Activated naive CD4-positive, alpha-beta T cell treated with anti-CD3 and anti-CD28 coated beads for 36 hours (primary cell): ENCODE results near the gene RING1. TPM values are rescaled to one million over a fixed set of nuclear protein-coding genes. Genes with fewer than 3 reads are reported as not detected.

Source experiments
- CTCF ChIA-PET: fragments of 350-600 bp; sonication (Branson Sonifier 250); formaldehyde crosslinking; loops from one replicate; lab custom pipeline; 2021; ENCODE audit warnings: antibody characterized with exemption; lab: Charles Lee
- DNase-seq: peaks from one replicate; pipeline ENCODE4 v3.0.0-alpha.2; 2020
- H3K27ac Mint-ChIP-seq: one replicate; pipeline ENCODE4 v1.8.0; 2021; ENCODE audit warnings: mild to moderate bottlenecking, mixed read lengths
- H3K27me3 Mint-ChIP-seq: one replicate; pipeline ENCODE4 v1.8.0; 2021; ENCODE audit warnings: low read depth, mixed read lengths
- H3K36me3 Mint-ChIP-seq: one replicate; pipeline ENCODE4 v1.8.0; 2021; ENCODE audit warnings: low read depth, mixed read lengths
- H3K4me1 Mint-ChIP-seq: one replicate; pipeline ENCODE4 v1.8.0; 2021; ENCODE audit warnings: low read depth, mixed read lengths
- H3K4me3 Mint-ChIP-seq: one replicate; pipeline ENCODE4 v1.8.0; 2021; ENCODE audit warnings: mild to moderate bottlenecking, moderate library complexity, mixed read lengths
- H3K9me3 Mint-ChIP-seq: one replicate; pipeline ENCODE4 v1.8.0; 2021; ENCODE audit warnings: mixed read lengths
- intact Hi-C: fragments of 100-400 bp; cut with micrococcal nuclease; formaldehyde crosslinking; loops from one replicate; pipeline ENCODE4 v1.15.1; 2023
- total RNA-seq, 2 experiments: library from RNA; stranded (reverse); gene quantifications; one replicate each; pipeline ENCODE4 v1.2.3, GENCODE V29; 2021

The RING1 gene
- total RNA-seq, 2 experiments from 2014 or later = 17.1 to 18.2 TPM

GRCh38 chr6:33190504-33191107 is 17.7 kb upstream of the RING1 start:
- Mint-ChIP-seq H3K4me1 (peaks cover 16% of the 10 kb centered on the region), H3K9me3 (no peaks in the 10 kb centered on the region), H3K27ac (no peak overlapping the region), H3K27me3 (peaks cover 9% of the 10 kb centered on the region), H3K36me3 (peaks cover 12% of the 10 kb centered on the region), H3K4me3 (no peak overlapping the region)
- CTCF ChIA-PET = interaction anchor here (0.7 to 1.0 kb wide), 2 partner anchors 37 to 43 kb away, joined by 3 to 4 read pairs; no protein-coding TSS in a partner anchor
- no peak for DNase-seq
- intact Hi-C loops = loop anchor here (10.0 kb wide), 1 partner anchor 1054 kb away; the partner anchor contains the start of gene SMIM29

GRCh38 chr6:33191383-33192104 is 16.8 kb upstream of the RING1 start:
- CTCF ChIA-PET = no interaction called here
- Mint-ChIP-seq H3K4me3 (no peak overlapping the region), H3K9me3 (no peaks in the 10 kb centered on the region), H3K36me3 (peaks cover 19% of the 10 kb centered on the region), H3K27ac (no peak overlapping the region), H3K27me3 (peaks cover 9% of the 10 kb centered on the region), H3K4me1 (peaks cover 16% of the 10 kb centered on the region)
- no peak for DNase-seq
- intact Hi-C loops = loop anchor here (10.0 kb wide), 1 partner anchor 1053 kb away; the partner anchor contains the start of gene SMIM29

- H3K4me3 Mint-ChIP-seq = peak within 1 kb of the TSS; percentile 61
- no peak for DNase-seq
- intact Hi-C loops = loop anchor here (10.0 kb wide), 1 partner anchor 1053 kb away; the partner anchor contains the start of gene SMIM29
- H3K27ac Mint-ChIP-seq = no peak within 1 kb of the TSS
- H3K9me3 Mint-ChIP-seq = no peaks in the 10 kb centered on the region
- peaks cover 17% of the 10 kb centered on the region for H3K4me1 Mint-ChIP-seq
- peaks cover 20% of the 10 kb centered on the region for H3K36me3 Mint-ChIP-seq
- H3K27me3 Mint-ChIP-seq = peaks cover 9% of the 10 kb centered on the region
- CTCF ChIA-PET = no interaction called here
Observed at GRCh38 chr6:33192105-33192646, 16.1 kb upstream of the RING1 start, which contains the start of gene COL11A2. TSS of gene COL11A2 (minus strand) at chr6:33192467. CDS start at chr6:33192240, 227 bp downstream.

- Mint-ChIP-seq H3K4me3 (peak overlapping the region; percentile 61), H3K27me3 (peaks cover 9% of the 10 kb centered on the region), H3K4me1 (peaks cover 25% of the 10 kb centered on the region), H3K36me3 (peaks cover 20% of the 10 kb centered on the region), H3K9me3 (no peaks in the 10 kb centered on the region), H3K27ac (no peak overlapping the region)
- CTCF ChIA-PET = interaction anchor here (0.8 to 0.9 kb wide), 2 partner anchors 53 to 74 kb away, joined by 3 to 4 read pairs; no protein-coding TSS in a partner anchor
- DNase-seq = peak; percentile 41
- intact Hi-C loops = loop anchor here (10.0 kb wide), 1 partner anchor 1052 kb away; the partner anchor contains the start of gene SMIM29
Observed at GRCh38 chr6:33192671-33193602, 15.4 kb upstream of the RING1 start.

- DNase-seq = no peak
- intact Hi-C loops = loop anchor here (10.0 kb wide), 1 partner anchor 1051 kb away; the partner anchor contains the start of gene SMIM29
- no peaks in the 10 kb centered on the region for H3K9me3 Mint-ChIP-seq
- peaks cover 9% of the 10 kb centered on the region for H3K27me3 Mint-ChIP-seq
- H3K4me1 Mint-ChIP-seq = peaks cover 32% of the 10 kb centered on the region
- peak overlapping the region; percentile 12 for H3K4me3 Mint-ChIP-seq
- peaks cover 20% of the 10 kb centered on the region for H3K36me3 Mint-ChIP-seq
- CTCF ChIA-PET = interaction anchor here (0.8 to 0.9 kb wide), 2 partner anchors 53 to 75 kb away, joined by 3 to 4 read pairs; no protein-coding TSS in a partner anchor
- H3K27ac Mint-ChIP-seq = no peak overlapping the region
Observed at GRCh38 chr6:33193619-33194018, 14.7 kb upstream of the RING1 start.

GRCh38 chr6:33194431-33194979 is 13.8 kb upstream of the RING1 start:
- H3K27ac Mint-ChIP-seq = no peak overlapping the region
- H3K36me3 Mint-ChIP-seq = peaks cover 20% of the 10 kb centered on the region
- peaks cover 9% of the 10 kb centered on the region for H3K27me3 Mint-ChIP-seq
- H3K9me3 Mint-ChIP-seq = no peaks in the 10 kb centered on the region
- DNase-seq = no peak
- CTCF ChIA-PET = interaction anchor here (1.1 kb wide), 1 partner anchor 33 kb away, joined by 3 read pairs; no protein-coding TSS in a partner anchor
- intact Hi-C loops = loop anchor here (10.0 kb wide), 1 partner anchor 1050 kb away; the partner anchor contains the start of gene SMIM29
- peaks cover 37% of the 10 kb centered on the region for H3K4me1 Mint-ChIP-seq
- H3K4me3 Mint-ChIP-seq = no peak overlapping the region

GRCh38 chr6:33195304-33196165 is 12.8 kb upstream of the RING1 start:
- Mint-ChIP-seq H3K4me1 (peaks cover 38% of the 10 kb centered on the region), H3K36me3 (peaks cover 20% of the 10 kb centered on the region), H3K27me3 (peaks cover 9% of the 10 kb centered on the region), H3K27ac (no peak overlapping the region), H3K9me3 (no peaks in the 10 kb centered on the region), H3K4me3 (no peak overlapping the region)
- no peak for DNase-seq
- CTCF ChIA-PET = interaction anchor here (1.2 to 1.4 kb wide), 2 partner anchors 12 to 13 kb away, joined by 3 read pairs; no protein-coding TSS in a partner anchor
- intact Hi-C loops = loop anchor here (10.0 kb wide), 1 partner anchor 1049 kb away; the partner anchor contains the start of gene SMIM29

GRCh38 chr6:33197431-33198048 is 10.8 kb upstream of the RING1 start:
- no peaks in the 10 kb centered on the region for H3K27me3 Mint-ChIP-seq
- peak overlapping the region; percentile 16 for H3K4me3 Mint-ChIP-seq
- no peaks in the 10 kb centered on the region for H3K9me3 Mint-ChIP-seq
- CTCF ChIA-PET = interaction anchor here (0.5 to 3.3 kb wide), 19 partner anchors 8 to 217 kb away, joined by 3 to 21 read pairs (median 4); no protein-coding TSS in a partner anchor
- peak; percentile 39 for DNase-seq
- intact Hi-C loops = loop anchor here (1.0 to 10.0 kb wide), 2 partner anchors 36 to 1047 kb away; partner anchors contain the start of gene SMIM29
- peaks cover 49% of the 10 kb centered on the region for H3K4me1 Mint-ChIP-seq
- H3K36me3 Mint-ChIP-seq = peaks cover 34% of the 10 kb centered on the region
- peak overlapping the region; percentile 69 for H3K27ac Mint-ChIP-seq

- Mint-ChIP-seq H3K27ac (peak overlapping the region; percentile 26), H3K4me3 (peak overlapping the region; percentile 98), H3K9me3 (no peaks in the 10 kb centered on the region), H3K4me1 (peaks cover 52% of the 10 kb centered on the region), H3K27me3 (no peaks in the 10 kb centered on the region), H3K36me3 (peaks cover 42% of the 10 kb centered on the region)
- CTCF ChIA-PET = interaction anchor here (0.8 to 3.3 kb wide), 13 partner anchors 9 to 218 kb away, joined by 3 to 21 read pairs (median 4); no protein-coding TSS in a partner anchor
- intact Hi-C loops = loop anchor here (10.0 kb wide), 1 partner anchor 1046 kb away; the partner anchor contains the start of gene SMIM29
- no peak for DNase-seq
Observed at GRCh38 chr6:33198159-33198852, 10.0 kb upstream of the RING1 start.
